IMR-90 (cell line): ENCODE data around the gene OSBPL9. TPM values are rescaled to one million over a fixed set of nuclear protein-coding genes. Genes with fewer than 3 reads are reported as not detected.
A peak's percentile ranks its signal among the peaks of the same experiment; 100 is the strongest.

ENCODE experiments used
- ATAC-seq: fragments of 200-7000 bp; cut with Tn5 transposase; 2 replicates; pipeline ENCODE4 v1.9.1; 2020; ENCODE audit warnings: low read depth, mild to moderate bottlenecking, moderate library complexity
- Bru-seq: library from RNA; stranded (reverse); fragments of 400-500 nt; gene quantifications from one replicate; lab custom pipeline; 2021; lab: Mats Ljungman, UMichigan
- BruChase-seq, 2 experiments: library from RNA; stranded (reverse); fragments of 400-500 nt; gene quantifications; one replicate each; lab custom pipeline; 2021; lab: Mats Ljungman, UMichigan
- BruUV-seq: library from RNA; stranded (reverse); fragments of 400-500 nt; replicated peaks from 2 replicates; lab custom pipeline; 2021; lab: Mats Ljungman, UMichigan
- CTCF ChIA-PET: fragments of 300-600 bp; formaldehyde crosslinking; extraction: SDS; loops from one replicate; lab custom pipeline; 2021; ENCODE audit warnings: antibody characterized with exemption; lab: Yijun Ruan, JAX
- POLR2A ChIA-PET: fragments of 300-600 bp; sonication (Branson Sonifier 250); formaldehyde crosslinking; loops from one replicate; lab custom pipeline; 2022; ENCODE audit warnings: antibody characterized with exemption; ENCODE audit not compliant: unreplicated experiment; lab: Charles Lee
- DNase-seq: peaks from one replicate; pipeline ENCODE4 v3.0.0; 2013
- H2AFZ ChIP-seq: replicated peaks from 2 replicates; pipeline ENCODE3; 2013; ENCODE audit warnings: low read length, mild to moderate bottlenecking; ENCODE audit not compliant: poor library complexity
- H2AK5ac ChIP-seq: 2 replicates; pipeline ENCODE4 v1.6.1; 2013; ENCODE audit warnings: low read depth, low read length, inconsistent platforms
- H2AK9ac ChIP-seq: replicated peaks from 2 replicates; pipeline ENCODE3; 2013; ENCODE audit warnings: mild to moderate bottlenecking, low read depth, low read length, moderate library complexity; ENCODE audit not compliant: poor library complexity
- H2BK120ac ChIP-seq: 2 replicates; pipeline ENCODE4 v1.6.1; 2013; ENCODE audit warnings: low read depth, low read length, inconsistent platforms
- H2BK15ac ChIP-seq: 3 replicates; pipeline ENCODE4 v1.6.1; 2013; ENCODE audit warnings: low read depth, low read length, inconsistent platforms
- H2BK20ac ChIP-seq: 2 replicates; pipeline ENCODE4 v1.6.1; 2013; ENCODE audit warnings: low read depth, mild to moderate bottlenecking, inconsistent platforms, low read length, moderate library complexity
- H2BK5ac ChIP-seq: 2 replicates; pipeline ENCODE4 v1.6.1; 2013; ENCODE audit warnings: mild to moderate bottlenecking, low read depth, low read length, inconsistent platforms; ENCODE audit not compliant: poor library complexity, severe bottlenecking
- H3K14ac ChIP-seq: replicated peaks from 2 replicates; pipeline ENCODE4 v1.6.1; 2013; ENCODE audit warnings: low read depth, low read length, inconsistent platforms
- H3K18ac ChIP-seq: 2 replicates; pipeline ENCODE4 v1.6.1; 2013; ENCODE audit warnings: low read depth, low read length, control low read depth
- H3K23ac ChIP-seq: 2 replicates; pipeline ENCODE4 v1.6.1; 2013; ENCODE audit warnings: low read depth, low read length, inconsistent platforms
- H3K27ac ChIP-seq: 2 replicates; pipeline ENCODE4 v1.5.1; 2013; ENCODE audit warnings: mild to moderate bottlenecking, control low read depth, low read length; ENCODE audit not compliant: insufficient read depth
- H3K27me3 ChIP-seq: 2 replicates; pipeline ENCODE4 v1.6.1; 2013; ENCODE audit warnings: low read length; ENCODE audit not compliant: control insufficient read depth, insufficient read depth
- H3K36me3 ChIP-seq: 2 replicates; pipeline ENCODE4 v1.6.1; 2013; ENCODE audit warnings: low read length, mixed read lengths; ENCODE audit not compliant: control insufficient read depth, insufficient read depth
- H3K4ac ChIP-seq: 2 replicates; pipeline ENCODE4 v1.6.1; 2013; ENCODE audit warnings: low read depth, low read length, inconsistent platforms
- H3K4me1 ChIP-seq: 2 replicates; pipeline ENCODE4 v1.6.1; 2013; ENCODE audit warnings: low read length, mixed read lengths; ENCODE audit not compliant: control insufficient read depth, insufficient read depth
- H3K4me2 ChIP-seq: 2 replicates; pipeline ENCODE4 v1.6.1; 2013; ENCODE audit warnings: low read depth, mild to moderate bottlenecking, control low read depth, low read length, moderate library complexity
- H3K4me3 ChIP-seq: 2 replicates; pipeline ENCODE4 v1.5.1; 2013; ENCODE audit warnings: low read depth, mild to moderate bottlenecking, control low read depth, low read length, moderate library complexity; ENCODE audit not compliant: insufficient read depth
- H3K56ac ChIP-seq: 2 replicates; pipeline ENCODE4 v1.6.1; 2013; ENCODE audit warnings: low read length, inconsistent platforms; ENCODE audit not compliant: insufficient read depth; ENCODE audit errors: extremely low read depth
- H3K79me1 ChIP-seq, 2 experiments: 2 replicates each; pipeline ENCODE4 v1.6.1; 2013; ENCODE audit warnings: low read length in 2 of 2, inconsistent platforms in 1 of 2, low read depth in 1 of 2
- H3K9ac ChIP-seq: 2 replicates; pipeline ENCODE4 v1.6.1; 2013; ENCODE audit warnings: low read depth, low read length, control low read depth
- H3K9me1 ChIP-seq: 2 replicates; pipeline ENCODE4 v1.6.1; 2013; ENCODE audit warnings: low read length, inconsistent platforms; ENCODE audit not compliant: insufficient read depth
- H3K9me3 ChIP-seq: 2 replicates; pipeline ENCODE4 v1.6.1; 2013; ENCODE audit warnings: low read length; ENCODE audit not compliant: control insufficient read depth, insufficient read depth
- H4K20me1 ChIP-seq: 2 replicates; pipeline ENCODE4 v1.6.1; 2013; ENCODE audit warnings: low read length, inconsistent platforms; ENCODE audit not compliant: insufficient read depth
- H4K5ac ChIP-seq: 2 replicates; pipeline ENCODE4 v1.6.1; 2013; ENCODE audit warnings: mild to moderate bottlenecking, low read depth, low read length, control low read depth
- H4K8ac ChIP-seq, 2 experiments: 2 replicates each; pipeline ENCODE4 v1.6.1; 2013; ENCODE audit warnings: low read depth in 2 of 2, low read length in 2 of 2, control low read depth in 1 of 2, inconsistent platforms in 1 of 2
- H4K91ac ChIP-seq: 2 replicates; pipeline ENCODE4 v1.6.1; 2013; ENCODE audit warnings: low read depth, low read length, inconsistent platforms; ENCODE audit not compliant: insufficient read depth
- BHLHE40 ChIP-seq: fragments of 150-350 bp; IDR thresholded peaks from 2 replicates; pipeline ENCODE4 v1.6.1; 2016; ENCODE audit warnings: mild to moderate bottlenecking, low read depth, low read length
- CHD1 ChIP-seq: IDR thresholded peaks from 2 replicates; pipeline ENCODE4 v1.6.1; 2012; ENCODE audit warnings: low read depth, low read length, improper control_type of control experiment
- ELK1 ChIP-seq: fragments of 150-350 bp; IDR thresholded peaks from 2 replicates; pipeline ENCODE4 v1.6.1; 2016; ENCODE audit warnings: low read depth, mild to moderate bottlenecking, low read length, moderate library complexity, borderline replicate concordance
- NFE2L2 ChIP-seq: fragments of 150-350 bp; IDR thresholded peaks from 2 replicates; pipeline ENCODE4 v1.6.1; 2016; ENCODE audit warnings: low read depth, mild to moderate bottlenecking, low read length
- RAD21 ChIP-seq: IDR thresholded peaks from 2 replicates; pipeline ENCODE4 v1.6.1; 2012; ENCODE audit warnings: low read length, improper control_type of control experiment
- WGBS, 2 experiments: methylation state at CpG; one replicate each; pipeline versions ENCODE4 v1.1.5 to v1.1.7; 2013; ENCODE audit warnings: missing lambda C conversion rate in 2 of 2; ENCODE audit not compliant: insufficient read length in 1 of 2; ENCODE audit errors: extremely low coverage in 2 of 2; 5-methylcytosine and 5-hydroxymethylcytosine counted together
- dilution Hi-C: fragments of 300-500 bp; cut with HindIII; formaldehyde crosslinking; loops from one replicate; pipeline ENCODE4 v1.14.3; 2018; ENCODE audit warnings: low sequenced_read_pairs; ENCODE audit not compliant: unreplicated experiment
- in situ Hi-C: fragments of 300-500 bp; cut with MboI; formaldehyde crosslinking; loops from 3 replicates; pipeline ENCODE4 v1.14.3; 2019; ENCODE audit warnings: low sequenced_read_pairs, inconsistent platforms, mixed read lengths
- intact Hi-C: fragments of 100-400 bp; cut with micrococcal nuclease; formaldehyde crosslinking; loops from 2 replicates; pipeline ENCODE4 v1.10.0; 2022
- long read RNA-seq: library from polyadenylated mRNA; unstranded; transcript quantifications from one replicate; pipeline ENCODE4 v2.0.0, GENCODE V29; 2021; ENCODE audit not compliant: unreplicated experiment
- polyA plus RNA-seq, 3 experiments: library from polyadenylated mRNA; depleted of rRNA; stranded (reverse); fragments of >200 nt; gene quantifications; 2 replicates each; pipeline ENCODE4 v1.2.3, GENCODE V29; 2012; ENCODE audit warnings: low replicate concordance in 1 of 3
- total RNA-seq: library from RNA; depleted of rRNA; stranded (reverse); fragments of >200 nt; gene quantifications from 2 replicates; pipeline ENCODE4 v1.2.3, GENCODE V29; 2012; rRNA removed
- TF ChIP-seq, protein P1 (sequence below): fragments of 150-350 bp; IDR thresholded peaks from 2 replicates; pipeline ENCODE4 v1.6.1; 2017; ENCODE audit warnings: mild to moderate bottlenecking, antibody characterized with exemption, low read length, low read depth
- TF ChIP-seq, protein P2 (sequence below): conservative IDR thresholded peaks from 2 replicates; pipeline ENCODE4 v1.5.1; 2012; ENCODE audit warnings: mild to moderate bottlenecking, low read depth, low read length, improper control_type of control experiment

The OSBPL9 gene, protein sequence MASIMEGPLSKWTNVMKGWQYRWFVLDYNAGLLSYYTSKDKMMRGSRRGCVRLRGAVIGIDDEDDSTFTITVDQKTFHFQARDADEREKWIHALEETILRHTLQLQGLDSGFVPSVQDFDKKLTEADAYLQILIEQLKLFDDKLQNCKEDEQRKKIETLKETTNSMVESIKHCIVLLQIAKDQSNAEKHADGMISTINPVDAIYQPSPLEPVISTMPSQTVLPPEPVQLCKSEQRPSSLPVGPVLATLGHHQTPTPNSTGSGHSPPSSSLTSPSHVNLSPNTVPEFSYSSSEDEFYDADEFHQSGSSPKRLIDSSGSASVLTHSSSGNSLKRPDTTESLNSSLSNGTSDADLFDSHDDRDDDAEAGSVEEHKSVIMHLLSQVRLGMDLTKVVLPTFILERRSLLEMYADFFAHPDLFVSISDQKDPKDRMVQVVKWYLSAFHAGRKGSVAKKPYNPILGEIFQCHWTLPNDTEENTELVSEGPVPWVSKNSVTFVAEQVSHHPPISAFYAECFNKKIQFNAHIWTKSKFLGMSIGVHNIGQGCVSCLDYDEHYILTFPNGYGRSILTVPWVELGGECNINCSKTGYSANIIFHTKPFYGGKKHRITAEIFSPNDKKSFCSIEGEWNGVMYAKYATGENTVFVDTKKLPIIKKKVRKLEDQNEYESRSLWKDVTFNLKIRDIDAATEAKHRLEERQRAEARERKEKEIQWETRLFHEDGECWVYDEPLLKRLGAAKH
- total RNA-seq = 98.9 and 127 TPM in 2 replicates
- 38.1 and 51.4 TPM in 2 replicates for polyA plus RNA-seq (2012; rRNA removed)
- polyA plus RNA-seq (2012; cell fraction: cytosol; rRNA removed) = 11.8 and 14.9 TPM in 2 replicates
- 15.3 and 74.5 TPM in 2 replicates for polyA plus RNA-seq (2012; cell fraction: nucleus; rRNA removed; ENCODE audit: low replicate concordance)
- Bru-seq, nascent RNA = percentile 75 among the genes with signal in this experiment
- percentile 64 among the genes with signal in this experiment for BruChase-seq, experiment 1, labeled RNA remaining after a 6-hour chase
- BruChase-seq, experiment 2, labeled RNA remaining after a 2-hour chase = percentile 66 among the genes with signal in this experiment
- long read RNA-seq, transcript OSBPL9-203 (24 exons, 2,893 nt) = major isoform, 9 of 44 reads
- long read RNA-seq, partial matches to known transcripts = 7 of 44 reads
- long read RNA-seq, other reads (novel, unspliced or antisense) = 16 of 44 reads

GRCh38 chr1:51616903-51617708, at the start of gene OSBPL9:
TSS of gene OSBPL9 (plus strand) at chr1:51617092. CDS start at chr1:51617111, 19 bp downstream.
- ATAC-seq (peak; percentile 96), DNase-seq (peak; percentile 92)
- Histone ChIP-seq H4K20me1 (peaks cover 5% of the 10 kb centered on the region; the same call in 1 of the 2 replicates), H3K4me1 (peaks cover 1% of the 10 kb centered on the region; the same call in 1 of the 2 replicates), H4K91ac (peak within 1 kb of the TSS; percentile 96), H3K27me3 (no peaks in the 10 kb centered on the region), H2BK15ac (peak within 1 kb of the TSS; percentile 60; the same call in 1 of the 3 replicates), H2AK5ac (peak within 1 kb of the TSS; percentile 68), H3K9me3 (no peaks in the 10 kb centered on the region), H3K79me1 (peaks cover 10 to 41% of the 10 kb centered on the region in 2 experiments), H2AFZ (peak within 1 kb of the TSS; percentile 100), H4K8ac (peak within 1 kb of the TSS; percentile 26 to 98; a peak in 3 of 4 replicates), H3K14ac (peak within 1 kb of the TSS; percentile 98), H3K4ac (peak within 1 kb of the TSS; percentile 97), H4K5ac (peak within 1 kb of the TSS; percentile 97), H3K27ac (peak within 1 kb of the TSS; percentile 94), H3K9me1 (no peaks in the 10 kb centered on the region; the same call in 1 of the 2 replicates), H3K4me2 (peak within 1 kb of the TSS; percentile 89), H3K23ac (peak within 1 kb of the TSS; percentile 97), H2BK20ac (peak within 1 kb of the TSS; percentile 67), H3K4me3 (peak within 1 kb of the TSS; percentile 98), H2AK9ac (peak within 1 kb of the TSS; percentile 90), H3K18ac (peak within 1 kb of the TSS; percentile 96), H3K9ac (peak within 1 kb of the TSS; percentile 89), H3K56ac (peak within 1 kb of the TSS; percentile 54; the same call in 1 of the 2 replicates), H2BK5ac (peak within 1 kb of the TSS; percentile 95), H2BK120ac (peak within 1 kb of the TSS; percentile 96), H3K36me3 (no peaks in the 10 kb centered on the region)
- CTCF ChIA-PET = interaction anchor here (0.5 to 1.6 kb wide), 3 partner anchors 11 to 152 kb away, joined by 3 to 5 read pairs (median 4); no protein-coding TSS in a partner anchor
- in situ Hi-C loops = no loop called here
- dilution Hi-C loops = no loop called here
- BruUV-seq = TSS peak; percentile 49
- POLR2A ChIA-PET = no interaction called here
- 1% methylated on average over 19 of the region's 45 CpGs; no CpG with 5 or more reads in 1 of the 2 experiments for WGBS, 2 experiments
- intact Hi-C loops = no loop called here
- TF ChIP-seq, protein P1, sequence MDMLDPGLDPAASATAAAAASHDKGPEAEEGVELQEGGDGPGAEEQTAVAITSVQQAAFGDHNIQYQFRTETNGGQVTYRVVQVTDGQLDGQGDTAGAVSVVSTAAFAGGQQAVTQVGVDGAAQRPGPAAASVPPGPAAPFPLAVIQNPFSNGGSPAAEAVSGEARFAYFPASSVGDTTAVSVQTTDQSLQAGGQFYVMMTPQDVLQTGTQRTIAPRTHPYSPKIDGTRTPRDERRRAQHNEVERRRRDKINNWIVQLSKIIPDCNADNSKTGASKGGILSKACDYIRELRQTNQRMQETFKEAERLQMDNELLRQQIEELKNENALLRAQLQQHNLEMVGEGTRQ = no peak
- TF ChIP-seq CHD1 (no peak), RAD21 (no peak), ELK1 (no peak), BHLHE40 (no peak), NFE2L2 (no peak)
- TF ChIP-seq, protein P2, sequence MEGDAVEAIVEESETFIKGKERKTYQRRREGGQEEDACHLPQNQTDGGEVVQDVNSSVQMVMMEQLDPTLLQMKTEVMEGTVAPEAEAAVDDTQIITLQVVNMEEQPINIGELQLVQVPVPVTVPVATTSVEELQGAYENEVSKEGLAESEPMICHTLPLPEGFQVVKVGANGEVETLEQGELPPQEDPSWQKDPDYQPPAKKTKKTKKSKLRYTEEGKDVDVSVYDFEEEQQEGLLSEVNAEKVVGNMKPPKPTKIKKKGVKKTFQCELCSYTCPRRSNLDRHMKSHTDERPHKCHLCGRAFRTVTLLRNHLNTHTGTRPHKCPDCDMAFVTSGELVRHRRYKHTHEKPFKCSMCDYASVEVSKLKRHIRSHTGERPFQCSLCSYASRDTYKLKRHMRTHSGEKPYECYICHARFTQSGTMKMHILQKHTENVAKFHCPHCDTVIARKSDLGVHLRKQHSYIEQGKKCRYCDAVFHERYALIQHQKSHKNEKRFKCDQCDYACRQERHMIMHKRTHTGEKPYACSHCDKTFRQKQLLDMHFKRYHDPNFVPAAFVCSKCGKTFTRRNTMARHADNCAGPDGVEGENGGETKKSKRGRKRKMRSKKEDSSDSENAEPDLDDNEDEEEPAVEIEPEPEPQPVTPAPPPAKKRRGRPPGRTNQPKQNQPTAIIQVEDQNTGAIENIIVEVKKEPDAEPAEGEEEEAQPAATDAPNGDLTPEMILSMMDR = no peak
